CD1c-positive myeloid dendritic cell (primary cell): ENCODE data around the gene PITPNM3.

Experiments used
- DNase-seq: peaks from one replicate; pipeline ENCODE4 v3.0.0-alpha.2; 2016; ENCODE audit errors: extremely low spot score

Gene PITPNM3

GRCh38 chr17:6443692-6444570, 112.4 kb downstream of the PITPNM3 start, which contains the start of gene PIMREG:
PIMREG (plus strand) TSS chr17:6444455; CDS start chr17:6445111, 656 bp downstream.
- DNase-seq: peak; percentile 96

- no peak for DNase-seq
Observed at GRCh38 chr17:6442775-6443174, 113.6 kb downstream of the PITPNM3 start.

- no peak for DNase-seq
Observed at GRCh38 chr17:6439951-6440350, 116.4 kb downstream of the PITPNM3 start.

DNA sequence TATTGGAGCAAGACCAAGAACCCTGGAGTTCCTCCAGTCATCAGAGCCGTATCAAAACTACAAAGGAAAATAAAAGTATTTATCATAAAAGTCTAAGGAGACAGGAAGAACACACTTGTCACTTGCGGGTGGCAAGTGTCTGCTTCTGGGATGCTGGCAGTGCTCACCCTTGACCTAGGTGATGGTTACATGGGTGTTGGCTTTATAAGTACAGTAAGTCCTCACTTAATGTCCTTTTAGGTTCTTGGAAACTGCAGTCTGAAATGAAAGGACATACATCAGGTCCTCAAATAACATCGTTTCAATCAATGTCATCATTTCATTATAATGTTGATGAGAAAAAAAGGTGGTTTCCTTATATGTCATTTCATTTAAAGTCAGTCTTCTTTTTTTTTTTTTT, 118.4 kb downstream of the PITPNM3 start:
- no peak for DNase-seq

- no peak for DNase-seq
Observed at GRCh38 chr17:6437466-6437865, 118.9 kb downstream of the PITPNM3 start.

DNA sequence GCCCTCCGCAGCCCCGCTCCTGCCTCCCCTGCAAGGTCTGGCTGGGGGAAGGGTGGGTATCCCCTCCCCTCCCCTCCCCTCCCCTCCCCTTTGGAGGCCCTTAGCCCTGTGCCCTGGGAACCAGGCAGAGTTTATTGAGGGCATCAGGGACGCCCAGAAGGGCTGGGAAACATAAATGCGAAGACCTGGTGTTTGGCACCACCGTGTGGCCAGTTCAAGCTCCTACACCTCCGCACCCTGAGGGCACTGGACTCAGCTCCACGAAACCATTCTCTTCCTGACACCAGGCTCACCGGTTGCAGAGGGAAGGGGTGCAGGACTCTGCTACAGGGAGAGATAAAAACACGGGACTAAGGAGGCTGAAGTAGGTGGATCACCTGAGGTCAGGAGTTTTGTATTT, 120.4 kb downstream of the PITPNM3 start:
- DNase-seq: peak; percentile 75

DNA sequence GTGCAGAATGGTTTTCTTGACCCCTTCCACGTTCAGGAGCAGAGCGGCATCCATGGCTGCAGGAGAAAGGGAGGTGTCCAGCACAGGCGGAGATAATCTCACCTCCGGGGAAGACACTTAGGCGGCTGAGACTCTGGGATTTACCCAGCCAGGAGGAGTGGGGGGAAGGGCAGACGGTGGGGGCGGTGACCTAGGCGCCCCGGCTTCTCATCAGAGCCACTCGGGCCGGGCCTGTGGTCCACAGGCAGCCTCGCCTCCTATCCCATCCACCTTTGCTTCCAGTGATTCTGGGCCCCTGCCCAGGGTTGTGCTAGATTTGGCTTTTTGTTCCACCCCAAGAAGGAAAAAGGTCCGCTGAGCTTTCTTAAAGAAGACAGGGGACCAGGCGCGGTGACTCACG, 121.3 kb downstream of the PITPNM3 start, which contains the start of gene AIPL1:
TSS of gene AIPL1 (minus strand) at position 71 of the 400 bp plus-strand sequence. CDS start at position 54, 17 bp downstream.
- no peak for DNase-seq

DNA sequence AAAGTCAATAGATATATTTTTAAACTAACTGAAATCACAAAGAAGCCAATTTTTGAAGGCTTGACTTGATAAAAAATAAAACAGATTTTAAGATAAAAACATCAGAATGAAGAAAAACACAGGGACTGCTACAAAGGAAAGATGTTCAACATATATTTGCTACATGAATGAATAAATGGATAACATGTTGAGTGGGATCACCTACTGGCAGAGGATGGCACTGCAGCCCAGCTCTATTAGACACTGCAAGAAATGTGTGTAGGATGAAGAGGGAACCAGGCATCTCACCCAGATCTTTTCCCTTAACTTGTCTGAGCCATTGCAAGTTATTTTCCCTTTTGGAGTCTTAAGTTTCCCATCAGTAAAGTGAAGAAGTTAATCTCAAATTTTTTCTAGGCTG, 125.6 kb downstream of the PITPNM3 start:
- no peak for DNase-seq

DNA sequence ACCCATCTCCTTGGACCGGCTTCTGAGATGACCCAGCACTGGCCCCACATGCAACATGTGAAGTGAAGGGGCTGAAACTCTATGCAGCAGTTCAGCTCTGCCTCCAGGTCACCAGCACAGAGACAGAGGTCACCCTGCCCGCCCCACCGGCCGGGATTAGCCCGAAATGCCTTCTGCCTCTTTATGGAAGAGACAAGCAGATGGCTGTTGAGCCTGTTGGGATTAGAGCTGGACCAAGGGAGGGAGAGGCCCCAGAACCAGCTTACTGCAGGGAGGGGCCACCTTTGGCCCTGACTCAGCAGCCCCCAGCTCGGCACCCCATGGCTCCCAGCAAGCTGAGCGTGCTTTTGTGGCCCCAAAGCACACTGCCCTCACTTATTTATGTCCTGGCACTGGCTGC, 127.1 kb downstream of the PITPNM3 start:
- no peak for DNase-seq

DNA sequence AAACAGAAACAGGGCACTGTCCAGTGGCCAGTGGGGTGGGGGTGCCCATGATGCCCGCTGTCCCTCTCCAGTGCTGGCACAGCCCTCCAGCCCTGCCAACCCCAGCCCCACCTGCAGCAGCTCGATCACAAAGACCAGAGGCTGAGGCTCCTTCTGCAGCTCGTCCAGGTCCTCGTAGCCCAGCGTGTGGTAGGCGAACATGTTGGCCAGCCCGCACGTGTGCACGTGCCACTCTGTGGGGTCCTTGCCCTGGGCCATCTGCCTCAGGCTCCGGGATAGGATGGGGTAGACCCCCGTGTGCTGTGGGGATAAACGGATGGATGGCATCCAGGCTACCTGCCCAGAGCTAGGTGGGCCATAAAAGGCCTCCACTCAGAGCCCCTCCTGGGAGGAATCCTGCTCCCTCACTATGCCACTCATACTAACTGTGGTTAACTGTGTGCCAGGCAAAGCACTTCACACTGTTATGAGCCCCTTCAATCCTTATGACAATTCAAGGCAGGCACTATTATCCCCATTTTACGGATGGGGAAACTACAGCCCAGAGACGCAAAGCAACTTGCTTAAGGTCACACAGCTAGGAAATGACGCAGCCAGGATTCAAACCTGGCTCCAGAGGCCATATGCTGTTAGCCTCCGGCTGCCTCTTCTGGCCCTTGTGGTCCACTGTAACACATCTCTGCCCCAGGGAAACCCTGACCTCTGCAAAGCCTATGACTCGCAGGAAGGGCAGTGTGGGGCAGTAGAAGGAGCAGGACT, 128.0 kb downstream of the PITPNM3 start:
- DNase-seq: no peak

GRCh38 chr17:6427279-6427781, 129.0 kb downstream of the PITPNM3 start:
- peak; percentile 75 for DNase-seq

DNA sequence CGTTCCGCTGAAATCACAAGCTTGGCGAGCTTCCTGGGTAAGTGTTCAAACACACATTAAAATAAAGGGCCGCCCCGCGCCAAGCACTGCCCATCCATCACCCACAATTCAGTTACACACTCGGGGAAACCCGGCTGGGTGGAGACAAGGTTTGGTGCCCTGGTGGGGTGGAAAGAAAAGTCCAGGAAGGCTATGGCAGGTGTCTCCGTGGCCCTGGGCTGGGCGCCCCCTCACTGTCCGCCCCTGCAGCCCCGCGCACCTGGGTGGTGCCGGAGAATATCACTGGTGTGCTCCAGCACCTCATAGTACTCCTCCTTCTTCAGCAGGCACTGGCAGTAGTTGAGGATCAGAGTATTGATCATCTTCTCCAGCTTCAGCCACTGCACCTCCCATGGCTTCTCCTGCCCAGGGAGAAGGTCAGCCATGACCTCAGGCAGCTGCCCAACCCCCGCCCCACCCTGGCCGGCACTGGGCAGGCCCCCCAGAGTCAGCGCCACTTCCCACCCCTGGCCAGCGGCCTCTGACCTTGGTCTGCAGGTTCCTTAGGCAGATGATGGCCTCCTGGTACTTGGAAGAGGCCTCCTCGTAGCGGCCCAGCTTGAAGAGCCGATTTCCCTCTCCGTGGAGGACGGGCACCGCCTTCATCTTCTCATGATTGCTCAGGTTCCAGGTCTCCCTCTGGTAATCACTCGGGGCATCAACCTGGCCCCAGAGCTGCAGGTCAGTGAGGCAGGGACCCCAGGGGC, 129.8 kb downstream of the PITPNM3 start:
- DNase-seq: no peak

GRCh38 chr17:6425407-6425806, 130.9 kb downstream of the PITPNM3 start:
- DNase-seq: no peak

- DNase-seq: no peak
Observed at GRCh38 chr17:6423931-6424330, 132.4 kb downstream of the PITPNM3 start.

DNA sequence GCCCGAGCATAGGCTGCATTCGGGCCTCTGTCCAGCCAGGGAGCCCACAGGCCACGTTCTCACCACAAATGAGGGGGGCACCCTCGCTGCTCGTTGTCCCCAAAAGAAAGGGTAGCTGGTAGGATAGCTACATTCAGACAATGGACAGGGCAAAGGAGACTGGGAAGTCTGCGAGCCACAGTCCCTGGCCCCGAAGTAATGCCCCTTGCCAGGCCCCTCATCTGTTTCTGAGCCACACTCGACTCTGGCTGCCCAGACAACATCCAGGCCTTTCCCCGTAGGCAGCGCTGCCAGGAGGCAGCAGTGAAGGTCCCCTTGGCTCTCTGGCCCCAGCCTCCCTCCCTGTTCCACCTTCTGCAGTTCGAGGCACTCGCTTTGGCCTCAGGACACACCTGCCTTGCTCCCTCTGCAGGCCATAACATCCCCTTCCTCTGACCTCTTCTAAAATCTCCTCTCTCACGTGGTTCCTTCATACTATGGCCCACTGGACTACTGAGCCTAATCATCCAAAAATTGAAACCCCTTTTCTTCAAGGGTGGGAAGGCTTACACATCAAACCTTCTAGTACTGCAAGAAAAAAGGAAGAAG, 133.6 kb downstream of the PITPNM3 start:
- DNase-seq: no peak

GRCh38 chr17:6421700-6422604, 134.4 kb downstream of the PITPNM3 start:
- DNase-seq: peak; percentile 86

- peak; percentile 14 for DNase-seq
Observed at GRCh38 chr17:6420173-6420641, 136.1 kb downstream of the PITPNM3 start.

DNA sequence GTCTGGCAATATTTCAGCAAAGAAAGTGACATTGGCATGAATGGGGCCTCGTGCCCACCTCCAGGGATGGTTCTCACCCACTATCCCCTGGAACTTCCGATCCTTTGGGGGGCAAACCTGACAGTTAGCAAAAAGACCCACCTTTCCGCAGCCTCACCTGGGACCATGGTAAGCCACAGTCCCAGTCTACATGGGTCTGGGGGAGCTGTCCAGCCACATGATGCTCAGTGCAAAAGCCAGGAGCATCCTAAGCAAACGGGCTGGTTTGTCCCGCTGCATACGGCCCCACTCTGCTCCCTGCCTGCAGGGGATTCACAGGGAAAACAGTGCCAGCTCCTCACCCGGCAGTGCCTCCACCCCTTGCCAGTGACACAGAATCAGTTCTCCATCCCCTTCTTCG, 140.7 kb downstream of the PITPNM3 start:
- DNase-seq: no peak

- DNase-seq: peak; percentile 28
Observed at GRCh38 chr17:6413065-6413464, 143.3 kb downstream of the PITPNM3 start.

- DNase-seq: no peak
Observed at GRCh38 chr17:6408735-6409134, 147.6 kb downstream of the PITPNM3 start.
